ENCODE measurements around the gene MERTK. TPM values are rescaled to one million over a fixed set of nuclear protein-coding genes. Genes with fewer than 3 reads are reported as not detected.
A peak's percentile ranks its signal among the peaks of the same experiment; 100 is the strongest.

The MERTK gene
- total RNA-seq, 1 experiment from 2014 or later, result 18.4 TPM

- no peak overlapping the region for H3K4me3 ChIP-seq (ENCODE audit: low read depth, low read length, poor library complexity, severe bottlenecking)
- ChIA-PET POLR2A (ENCODE audit: low non-redundant PET) (no interaction called here), CTCF (no interaction called here)
- no peak overlapping the region for H3K27ac ChIP-seq (ENCODE audit: low read depth, low read length, poor library complexity, severe bottlenecking)
- H3K4me1 ChIP-seq (ENCODE audit: insufficient read depth, low read length, poor library complexity, severe bottlenecking), result peaks cover 5% of the 10 kb centered on the region
- BruUV-seq (replicated peaks), result no TSS peak
- no peaks in the 10 kb centered on the region for H3K27me3 ChIP-seq (replicated peaks; ENCODE audit: insufficient read depth, low read depth, low read length, poor library complexity)
- intact Hi-C loops (cut with micrococcal nuclease; ENCODE audit: unreplicated experiment), result no loop called here
- H3K36me3 ChIP-seq (ENCODE audit: insufficient read depth, low read length, poor library complexity, severe bottlenecking), result peaks cover 25% of the 10 kb centered on the region
- peaks cover 5% of the 10 kb centered on the region for H3K9me3 ChIP-seq (ENCODE audit: low read depth, low read length, poor library complexity, severe bottlenecking)
- TF ChIP-seq EZH2 (IDR thresholded peaks at IDR 0.05; ENCODE audit: borderline replicate concordance, low read depth, low read length, poor library complexity, severe bottlenecking) (no peak), CTCF (conservative IDR thresholded peaks at IDR 0.05; ENCODE audit: low read depth, low read length) (no peak)
- no peak for DNase-seq (ENCODE audit: low spot score)
These were observed 176.1 kb downstream of the MERTK start for GRCh38 chr2:112074506-112074905.

- ChIA-PET CTCF (no interaction called here), POLR2A (ENCODE audit: low non-redundant PET) (no interaction called here)
- no peak for TF ChIP-seq CTCF (conservative IDR thresholded peaks at IDR 0.05; ENCODE audit: low read depth, low read length)
- TF ChIP-seq EZH2 (IDR thresholded peaks at IDR 0.05; ENCODE audit: borderline replicate concordance, low read depth, low read length, poor library complexity, severe bottlenecking), result no peak
- no peaks in the 10 kb centered on the region for H3K27me3 ChIP-seq (replicated peaks; ENCODE audit: insufficient read depth, low read depth, low read length, poor library complexity)
- H3K27ac ChIP-seq (ENCODE audit: low read depth, low read length, poor library complexity, severe bottlenecking), result peak overlapping the region; percentile 15
- no peak overlapping the region for H3K4me3 ChIP-seq (ENCODE audit: low read depth, low read length, poor library complexity, severe bottlenecking)
- peaks cover 5% of the 10 kb centered on the region for H3K4me1 ChIP-seq (ENCODE audit: insufficient read depth, low read length, poor library complexity, severe bottlenecking)
- no peak for DNase-seq (ENCODE audit: low spot score)
- no TSS peak for BruUV-seq (replicated peaks)
- peaks cover 17% of the 10 kb centered on the region for H3K36me3 ChIP-seq (ENCODE audit: insufficient read depth, low read length, poor library complexity, severe bottlenecking)
- peaks cover 5% of the 10 kb centered on the region for H3K9me3 ChIP-seq (ENCODE audit: low read depth, low read length, poor library complexity, severe bottlenecking)
- intact Hi-C loops (cut with micrococcal nuclease; ENCODE audit: unreplicated experiment), result no loop called here
These were observed 177.3 kb downstream of the MERTK start for GRCh38 chr2:112075490-112076260.

- H3K27ac ChIP-seq (ENCODE audit: low read depth, low read length, poor library complexity, severe bottlenecking), result no peak overlapping the region
- no peaks in the 10 kb centered on the region for H3K27me3 ChIP-seq (replicated peaks; ENCODE audit: insufficient read depth, low read depth, low read length, poor library complexity)
- no peak overlapping the region for H3K4me3 ChIP-seq (ENCODE audit: low read depth, low read length, poor library complexity, severe bottlenecking)
- ChIA-PET POLR2A (ENCODE audit: low non-redundant PET) (interaction anchor here (0.5 kb wide), 1 partner anchor 32 kb away, joined by 4 read pairs; no protein-coding TSS in a partner anchor), CTCF (no interaction called here)
- H3K9me3 ChIP-seq (ENCODE audit: low read depth, low read length, poor library complexity, severe bottlenecking), result peaks cover 5% of the 10 kb centered on the region
- intact Hi-C loops (cut with micrococcal nuclease; ENCODE audit: unreplicated experiment), result no loop called here
- H3K36me3 ChIP-seq (ENCODE audit: insufficient read depth, low read length, poor library complexity, severe bottlenecking), result peaks cover 16% of the 10 kb centered on the region
- peaks cover 5% of the 10 kb centered on the region for H3K4me1 ChIP-seq (ENCODE audit: insufficient read depth, low read length, poor library complexity, severe bottlenecking)
- no TSS peak for BruUV-seq (replicated peaks)
- no peak for TF ChIP-seq CTCF (conservative IDR thresholded peaks at IDR 0.05; ENCODE audit: low read depth, low read length)
- TF ChIP-seq EZH2 (IDR thresholded peaks at IDR 0.05; ENCODE audit: borderline replicate concordance, low read depth, low read length, poor library complexity, severe bottlenecking), result no peak
- peak; percentile 61 for DNase-seq (ENCODE audit: low spot score)
These were observed 179.4 kb downstream of the MERTK start for GRCh38 chr2:112077814-112078213.

Other genes starting within 250 kb of the MERTK start
- 102 and 107 TPM in 2 replicates for gene ANAPC1, start 14.4 kb upstream of the MERTK start, total RNA-seq (2021)
- gene TMEM87B, start 156.7 kb downstream of the MERTK start, total RNA-seq (2021), result 16.9 and 21.8 TPM in 2 replicates
- 4.1 and 5.1 TPM in 2 replicates for gene FBLN7, start 239.8 kb downstream of the MERTK start, total RNA-seq (2021)

Measured in A673 (cell line).